NCI-H524 treated with DMSO at 0.1 percent for 48 hours (cell line): ENCODE measurements around the gene FAM13A.

Experiments
- DNase-seq: peaks from one replicate; lab custom pipeline; 2025; lab: John Stamatoyannopoulos, UW

FAM13A gene

GRCh38 chr4:88745581-88746163, 311.3 kb downstream of the FAM13A start:
- no peak for DNase-seq

DNA sequence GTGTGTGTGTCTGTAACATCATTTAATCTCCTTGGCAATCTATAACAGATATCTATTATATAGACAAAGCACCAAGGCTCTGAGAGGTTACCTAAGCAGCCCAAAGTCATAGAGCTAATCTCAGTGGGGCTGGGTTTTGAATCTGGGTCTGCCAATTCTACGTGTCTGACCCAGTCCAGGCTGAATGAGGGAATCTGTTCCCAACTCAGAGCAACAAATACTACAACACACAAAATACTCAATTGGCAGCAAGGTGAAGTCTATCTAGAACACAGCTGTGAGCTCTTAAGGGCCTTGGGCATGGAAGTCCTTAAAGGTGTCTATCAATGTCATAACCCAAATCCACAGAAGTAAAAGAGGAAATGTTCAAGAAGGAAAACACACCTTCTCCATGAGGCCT, 311.8 kb downstream of the FAM13A start:
- DNase-seq: no peak

- no peak for DNase-seq
Observed at GRCh38 chr4:88744609-88745008, 312.4 kb downstream of the FAM13A start.

DNA sequence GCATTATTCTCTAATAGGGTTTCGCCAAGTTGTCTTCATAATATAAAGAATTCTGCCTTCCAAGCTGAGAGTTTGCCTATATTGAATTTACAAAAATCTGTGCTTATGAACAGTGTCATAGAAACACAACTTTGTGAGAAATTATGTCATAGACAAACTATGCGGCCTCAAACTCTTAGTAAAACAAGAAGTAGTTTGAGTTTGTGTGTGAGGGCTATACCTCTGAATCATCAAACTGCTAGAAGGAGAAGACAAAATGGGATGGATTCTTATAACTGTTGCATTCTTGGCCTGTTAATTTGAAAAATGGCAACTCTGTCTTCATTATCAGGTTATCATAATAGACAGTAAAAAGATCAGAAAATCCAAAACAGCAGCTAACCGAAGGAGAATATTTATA, 313.3 kb downstream of the FAM13A start:
- no peak for DNase-seq

DNA sequence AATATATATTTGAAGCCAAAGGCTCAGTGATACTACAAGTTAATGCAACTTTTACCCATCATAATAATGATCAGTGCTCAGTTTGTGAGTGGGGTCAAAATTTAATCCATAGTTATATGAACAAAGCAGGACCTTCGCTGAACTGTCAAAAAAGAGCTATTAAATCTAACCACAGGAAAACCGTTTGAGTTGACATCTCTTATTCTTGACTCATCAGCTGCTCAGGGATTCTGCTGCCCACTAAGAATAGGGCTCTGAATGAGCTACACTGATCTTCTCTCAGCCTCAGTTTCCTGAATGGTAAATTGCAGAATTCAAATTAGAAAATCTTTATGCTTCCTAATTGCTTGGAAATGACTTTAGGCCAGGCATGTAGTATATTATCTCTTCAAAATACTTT, 314.4 kb downstream of the FAM13A start:
- DNase-seq: no peak

GRCh38 chr4:88738180-88738579, 318.8 kb downstream of the FAM13A start:
- DNase-seq: no peak

DNA sequence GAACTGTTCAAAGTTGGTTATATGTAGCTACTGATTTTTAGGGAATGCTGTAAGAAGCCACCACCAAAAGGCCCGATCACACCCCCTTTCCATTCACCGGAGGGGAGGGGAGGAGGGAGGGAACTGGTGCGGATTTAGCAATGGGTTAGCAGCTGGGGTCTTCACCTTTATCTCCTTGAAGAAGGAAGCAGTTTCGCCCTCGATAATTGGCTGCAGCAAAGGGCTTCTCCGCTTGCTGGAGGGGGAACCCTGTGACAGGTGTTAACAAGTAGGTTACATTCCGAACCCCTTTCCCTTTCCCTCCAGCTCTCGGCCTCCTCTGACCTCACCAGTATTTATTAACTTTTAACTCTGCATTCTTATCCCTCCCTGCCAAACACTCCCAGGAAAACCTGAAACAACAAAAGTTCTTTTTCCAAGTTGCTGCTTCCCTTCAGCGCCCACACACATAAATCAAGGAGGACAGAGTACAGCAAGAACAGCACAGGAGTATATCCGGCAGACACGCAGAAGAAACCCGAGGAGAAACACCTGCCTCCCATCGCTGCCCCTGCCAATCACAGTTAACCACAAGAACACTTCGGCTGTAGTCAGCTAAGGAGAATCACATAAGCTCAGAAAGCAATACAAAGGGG, 319.6 kb downstream of the FAM13A start:
- DNase-seq: peak; percentile 21

GRCh38 chr4:88736264-88736663, 320.7 kb downstream of the FAM13A start:
- no peak for DNase-seq

DNA sequence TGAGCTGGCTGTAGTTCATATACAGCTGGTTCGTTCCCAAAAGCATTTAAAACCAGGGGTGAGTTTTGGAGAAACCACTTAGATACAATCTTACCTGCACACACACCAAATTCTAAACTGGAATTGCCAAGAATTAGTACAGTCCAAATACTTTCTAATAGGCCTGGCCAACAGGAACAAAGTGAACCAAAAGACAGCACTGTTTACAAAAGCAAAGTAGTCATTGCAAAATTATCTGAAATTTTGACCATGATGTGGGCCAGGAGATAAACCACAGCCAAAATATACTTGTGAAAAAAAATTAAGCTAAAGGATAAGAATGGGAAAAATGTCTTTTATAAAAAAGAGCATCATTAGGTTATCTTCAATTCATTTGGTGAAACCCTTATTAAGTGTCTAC, 321.4 kb downstream of the FAM13A start:
- no peak for DNase-seq

- no peak for DNase-seq
Observed at GRCh38 chr4:88734403-88734949, 322.5 kb downstream of the FAM13A start.

GRCh38 chr4:88732714-88733368, 324.1 kb downstream of the FAM13A start:
- no peak for DNase-seq

- DNase-seq: no peak
Observed at GRCh38 chr4:88731381-88731780, 325.6 kb downstream of the FAM13A start.

GRCh38 chr4:88730811-88731210, 326.2 kb downstream of the FAM13A start:
- DNase-seq: no peak

GRCh38 chr4:88729146-88729760, 327.7 kb downstream of the FAM13A start:
- no peak for DNase-seq

DNA sequence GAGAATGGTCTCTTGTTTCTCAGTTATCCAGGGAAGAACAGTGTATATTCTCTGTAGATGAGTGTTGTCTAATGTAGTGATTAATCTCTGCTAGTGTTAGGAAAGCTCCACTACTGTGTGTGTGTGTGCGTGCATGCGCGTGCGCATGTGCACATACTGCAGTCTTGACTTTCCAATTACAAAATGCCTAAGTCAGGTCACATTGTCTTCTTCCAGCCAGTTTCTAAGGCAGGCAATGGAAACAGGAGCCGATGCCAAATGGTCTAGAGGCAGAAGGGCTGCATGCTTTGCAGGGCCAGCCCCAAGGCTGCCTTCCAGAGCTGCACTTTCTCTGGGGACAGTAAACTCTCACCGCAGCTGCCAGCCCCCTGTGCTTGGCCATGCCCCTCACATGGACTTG, 328.8 kb downstream of the FAM13A start:
- DNase-seq: no peak

GRCh38 chr4:88725986-88726385, 331.0 kb downstream of the FAM13A start:
- DNase-seq: no peak

- no peak for DNase-seq
Observed at GRCh38 chr4:88725143-88725542, 331.8 kb downstream of the FAM13A start.

- DNase-seq: no peak
Observed at GRCh38 chr4:88724406-88724805, 332.6 kb downstream of the FAM13A start.

DNA sequence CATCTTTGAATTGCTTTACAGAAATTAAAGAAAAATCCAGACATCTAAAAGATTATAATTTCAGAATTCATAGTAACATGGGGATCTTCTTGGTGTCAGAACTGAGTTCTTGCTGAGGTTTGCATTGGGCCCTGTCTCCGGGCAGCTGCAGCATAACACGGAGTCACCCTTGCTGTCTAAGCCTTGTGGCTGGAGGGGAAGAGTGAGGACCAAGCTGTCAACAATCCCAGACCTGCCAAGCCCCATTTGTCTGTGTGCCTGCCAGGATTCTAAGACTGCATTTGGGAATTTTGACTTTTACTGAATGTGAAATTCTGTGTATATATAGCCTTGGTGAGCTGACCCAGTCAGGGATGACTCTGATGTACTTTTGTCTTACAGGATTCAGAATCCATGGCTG, 334.2 kb downstream of the FAM13A start:
- DNase-seq: no peak

DNA sequence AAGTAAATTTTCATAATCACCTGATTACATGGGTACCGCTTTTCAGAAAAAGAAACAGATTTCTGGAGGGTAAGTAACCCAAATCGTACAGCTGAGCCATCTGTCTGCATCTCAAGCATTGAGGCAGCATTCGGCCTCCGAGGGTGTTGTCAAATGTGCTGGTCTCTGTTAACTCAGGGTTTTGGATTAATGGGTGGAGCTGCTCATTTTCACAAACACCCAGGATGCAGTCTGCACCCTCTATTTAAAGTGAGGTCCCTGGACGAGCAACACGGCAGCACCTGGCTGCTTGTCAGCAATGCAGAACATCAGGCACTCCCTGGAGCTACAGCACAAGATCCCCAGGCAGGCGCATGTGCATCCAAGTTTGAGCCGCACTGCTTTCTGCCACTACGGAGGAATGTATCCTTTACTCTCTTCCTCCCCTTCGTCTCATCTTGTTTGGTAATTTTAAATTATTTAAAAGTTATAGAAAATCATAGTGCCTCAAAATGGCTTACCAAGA, 334.7 kb downstream of the FAM13A start:
- no peak for DNase-seq

DNA sequence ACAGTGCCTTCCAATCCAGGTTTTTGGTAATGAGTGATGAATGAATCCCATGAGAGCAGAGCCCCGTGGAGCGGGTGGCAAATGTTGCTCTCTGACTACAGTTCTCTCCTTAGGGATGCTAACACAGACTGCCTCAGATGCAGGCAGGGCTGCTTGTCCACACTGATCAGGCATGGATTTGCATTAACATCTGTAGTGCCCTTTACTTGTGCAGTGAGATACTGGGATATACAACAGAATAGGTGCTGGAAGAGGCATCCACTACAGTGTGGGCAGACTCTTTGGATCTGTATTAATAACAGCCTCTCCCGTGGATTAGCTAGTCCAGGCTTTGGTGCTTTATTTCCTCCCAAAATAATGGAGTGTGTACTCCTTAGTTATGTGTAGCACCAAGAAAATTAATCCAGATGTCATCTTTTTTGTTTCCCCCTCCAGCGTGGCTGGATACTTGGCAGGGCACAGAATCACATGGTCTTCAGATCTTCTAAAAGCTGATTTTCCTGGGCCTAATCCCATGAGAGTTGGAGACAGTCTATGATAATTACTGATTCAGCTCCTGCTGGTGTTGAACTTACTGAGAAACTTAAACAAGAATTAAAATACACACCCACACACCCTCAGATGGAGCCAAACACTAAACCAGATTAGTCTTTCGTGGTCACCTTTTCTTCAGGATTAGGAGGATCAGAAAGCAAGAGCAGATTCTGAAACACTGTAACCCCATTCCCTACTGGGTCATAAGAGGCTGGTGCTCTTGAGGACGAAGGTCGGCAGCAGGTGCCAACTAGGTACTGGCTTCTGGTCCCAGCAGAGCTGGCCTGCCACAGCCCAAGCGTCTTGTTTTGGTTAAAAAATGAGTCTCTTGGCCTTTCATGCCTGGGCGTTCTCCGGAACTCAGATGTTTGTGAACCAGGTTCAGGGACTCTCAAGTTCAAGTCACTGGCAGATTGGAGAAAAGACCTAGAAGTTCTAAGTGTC, 336.2 kb downstream of the FAM13A start:
- DNase-seq: no peak

GRCh38 chr4:88719381-88719780, 337.6 kb downstream of the FAM13A start:
- no peak for DNase-seq
